Neuronal stem cell (in vitro differentiated cells): ENCODE results near the gene KCTD15.
A peak's percentile ranks its signal among the peaks of the same experiment; 100 is the strongest.

Experiments used
- DNase-seq: peaks from one replicate; pipeline ENCODE4 v3.0.0-alpha.2; 2013; ENCODE audit warnings: low spot score
- H2AFZ ChIP-seq: one replicate; pipeline ENCODE4 v1.6.1; 2013; ENCODE audit warnings: mild to moderate bottlenecking, low read length, inconsistent platforms
- H2AK5ac ChIP-seq: 2 replicates; pipeline ENCODE4 v1.6.1; 2013; ENCODE audit warnings: low read depth, mild to moderate bottlenecking, inconsistent platforms, low read length, moderate library complexity, mixed read lengths
- H2BK120ac ChIP-seq: 2 replicates; pipeline ENCODE4 v1.6.1; 2013; ENCODE audit warnings: low read depth, mild to moderate bottlenecking, inconsistent platforms, low read length, moderate library complexity, mixed read lengths
- H2BK12ac ChIP-seq: one replicate; pipeline ENCODE4 v1.6.1; 2013; ENCODE audit warnings: low read length, inconsistent platforms
- H2BK15ac ChIP-seq: 2 replicates; pipeline ENCODE4 v1.6.1; 2013; ENCODE audit warnings: mild to moderate bottlenecking, low read length, inconsistent platforms, mixed read lengths
- H2BK5ac ChIP-seq: one replicate; pipeline ENCODE4 v1.6.1; 2013; ENCODE audit warnings: inconsistent platforms, mild to moderate bottlenecking, low read length, moderate library complexity
- H3K14ac ChIP-seq: one replicate; pipeline ENCODE4 v1.6.1; 2013; ENCODE audit warnings: low read length, inconsistent platforms
- H3K18ac ChIP-seq: 2 replicates; pipeline ENCODE4 v1.6.1; 2013; ENCODE audit warnings: low read length, inconsistent platforms
- H3K23ac ChIP-seq: 2 replicates; pipeline ENCODE4 v1.6.1; 2013; ENCODE audit warnings: low read depth, mild to moderate bottlenecking, mixed read lengths, low read length, inconsistent platforms; ENCODE audit not compliant: poor library complexity
- H3K27ac ChIP-seq: replicated peaks from 3 replicates; pipeline ENCODE4 v1.5.1; 2013; ENCODE audit warnings: low read length, inconsistent platforms
- H3K27me3 ChIP-seq, 3 experiments: 2 replicates each; pipeline ENCODE4 v1.6.1; 2013; ENCODE audit warnings: low read length in 3 of 3, mild to moderate bottlenecking in 2 of 3, inconsistent platforms in 1 of 3, low read depth in 1 of 3, mixed read lengths in 1 of 3, moderate library complexity in 1 of 3; ENCODE audit not compliant: control insufficient read depth in 3 of 3, insufficient read depth in 3 of 3
- H3K36me3 ChIP-seq, 2 donors: replicated peaks in 1 of 2; 2 replicates each; pipeline ENCODE4 v1.6.1; 2013; ENCODE audit warnings: low read length in 2 of 2; ENCODE audit not compliant: control insufficient read depth in 2 of 2, insufficient read depth in 2 of 2
- H3K4ac ChIP-seq: 2 replicates; pipeline ENCODE4 v1.6.1; 2013; ENCODE audit warnings: inconsistent platforms, mild to moderate bottlenecking, low read length, moderate library complexity
- H3K4me1 ChIP-seq, 2 donors: 1 replicate in 1 of 2; 2 replicates in 1 of 2; pipeline ENCODE4 v1.6.1; 2013; ENCODE audit warnings: low read length in 2 of 2, low read depth in 1 of 2; ENCODE audit not compliant: control insufficient read depth in 2 of 2, insufficient read depth in 1 of 2
- H3K4me2 ChIP-seq: one replicate; pipeline ENCODE4 v1.6.1; 2013; ENCODE audit warnings: mild to moderate bottlenecking, low read length, inconsistent platforms; ENCODE audit not compliant: insufficient read depth, poor library complexity, severe bottlenecking
- H3K4me3 ChIP-seq, 2 donors: 2 replicates each; pipeline ENCODE4 v1.5.1; 2013; ENCODE audit warnings: low read length in 2 of 2, mild to moderate bottlenecking in 2 of 2, inconsistent platforms in 1 of 2, moderate library complexity in 1 of 2
- H3K79me1 ChIP-seq: one replicate; pipeline ENCODE4 v1.6.1; 2013; ENCODE audit warnings: low read depth, mild to moderate bottlenecking, inconsistent platforms, low read length, moderate library complexity
- H3K9ac ChIP-seq: one replicate; pipeline ENCODE4 v1.6.1; 2013; ENCODE audit warnings: mild to moderate bottlenecking, low read depth, low read length, inconsistent platforms; ENCODE audit not compliant: poor library complexity
- H3K9me3 ChIP-seq, 2 donors: replicated peaks in 1 of 2; 2 replicates each; pipeline versions ENCODE3 to v1.6.1; 2013; ENCODE audit warnings: low read length in 2 of 2, mild to moderate bottlenecking in 2 of 2, inconsistent platforms in 1 of 2, low read depth in 1 of 2, mixed read lengths in 1 of 2, moderate library complexity in 1 of 2; ENCODE audit not compliant: control insufficient read depth in 2 of 2, insufficient read depth in 1 of 2
- H4K8ac ChIP-seq: one replicate; pipeline ENCODE4 v1.6.1; 2013; ENCODE audit warnings: low read depth, mild to moderate bottlenecking, inconsistent platforms, low read length, moderate library complexity
- H4K91ac ChIP-seq: one replicate; pipeline ENCODE4 v1.6.1; 2013; ENCODE audit warnings: low read length, low read depth, mild to moderate bottlenecking, inconsistent platforms; ENCODE audit not compliant: poor library complexity
- WGBS, 2 donors: extraction: QIAGEN DNeasy Blood & Tissue Kit; methylation state at CpG; one replicate each; pipeline ENCODE4 v1.1.7; 2013; ENCODE audit warnings: missing lambda C conversion rate in 2 of 2, mixed read lengths in 1 of 2; ENCODE audit not compliant: insufficient read length in 2 of 2, insufficient replicate concordance in 1 of 2; ENCODE audit errors: extremely low coverage in 2 of 2; 5-methylcytosine and 5-hydroxymethylcytosine counted together

The KCTD15 gene

DNA sequence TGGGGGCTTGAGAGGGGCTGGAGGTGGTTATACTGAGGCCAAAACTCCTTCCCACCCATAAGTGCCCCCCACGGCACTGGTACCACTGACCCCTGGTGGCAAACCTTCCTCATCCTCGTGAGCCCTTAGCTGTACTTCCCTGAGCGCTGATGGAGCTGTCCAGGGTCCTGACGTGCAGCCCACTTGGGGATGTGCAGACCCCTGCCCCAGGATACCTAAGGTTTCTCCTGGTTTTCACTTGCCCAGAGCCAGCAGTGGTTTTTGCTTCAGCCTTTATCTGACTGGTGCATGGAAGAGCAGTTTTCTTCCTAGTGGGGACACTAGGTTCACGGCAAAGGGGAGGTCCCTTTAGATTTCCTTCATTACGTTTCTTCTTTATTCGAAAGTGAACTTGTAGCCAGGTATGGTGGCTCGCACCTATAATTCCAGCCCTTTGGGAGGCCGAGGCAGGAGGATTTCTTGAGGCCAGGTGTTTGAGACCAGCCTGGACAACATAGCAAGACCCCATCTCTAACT lies 28.7 kb upstream of the KCTD15 start:
- no peak overlapping the region for H3K4me3 ChIP-seq
- H3K23ac ChIP-seq = no peak overlapping the region
- H4K91ac ChIP-seq = no peak overlapping the region
- no peak overlapping the region for H2BK120ac ChIP-seq
- no peak overlapping the region for H3K14ac ChIP-seq
- WGBS, 2 donors = no CpG with 5 or more reads among the region's 9 CpGs
- peak; percentile 81 for DNase-seq
- H2BK12ac ChIP-seq = no peak overlapping the region
- H2AK5ac ChIP-seq = no peak overlapping the region
- no peak overlapping the region for H3K27ac ChIP-seq
- no peak overlapping the region for H3K18ac ChIP-seq
- H3K9me3 ChIP-seq = no peaks in the 10 kb centered on the region
- no peak overlapping the region for H3K4me2 ChIP-seq
- H3K4ac ChIP-seq = no peak overlapping the region
- H3K36me3 ChIP-seq = no peaks in the 10 kb centered on the region
- H3K79me1 ChIP-seq = peaks cover 2% of the 10 kb centered on the region
- no peak overlapping the region for H2BK5ac ChIP-seq
- H3K9ac ChIP-seq = no peak overlapping the region
- H2BK15ac ChIP-seq = no peak overlapping the region
- H3K27me3 ChIP-seq = peaks cover 0 to 20% (median 4%) of the 10 kb centered on the region in 3 experiments
- no peak overlapping the region for H4K8ac ChIP-seq
- H2AFZ ChIP-seq = no peak overlapping the region
- H3K4me1 ChIP-seq = no peaks in the 10 kb centered on the region

DNA sequence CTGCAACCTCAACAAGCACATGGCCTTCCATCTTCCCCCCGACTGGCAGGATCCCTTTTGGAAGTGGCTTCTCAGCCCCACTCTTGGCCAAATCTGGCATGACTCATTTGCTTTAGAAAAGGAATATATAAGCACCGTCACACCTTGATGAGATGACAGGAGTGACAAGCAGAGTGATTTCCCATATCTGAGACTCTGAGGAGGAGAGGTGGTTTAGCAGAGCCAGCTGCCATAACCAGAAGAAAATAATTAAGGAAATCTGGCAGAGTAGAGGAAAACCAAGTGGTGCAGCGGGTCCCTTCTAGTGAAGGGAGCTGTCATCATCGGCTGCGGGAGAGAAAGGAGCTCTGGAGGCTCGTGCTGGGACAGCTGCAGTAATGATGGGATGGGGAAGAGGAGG lies 27.5 kb upstream of the KCTD15 start:
- H2AFZ ChIP-seq = no peak overlapping the region
- no peak overlapping the region for H2AK5ac ChIP-seq
- H3K27me3 ChIP-seq = peaks cover 0 to 22% (median 4%) of the 10 kb centered on the region in 3 experiments

DNA sequence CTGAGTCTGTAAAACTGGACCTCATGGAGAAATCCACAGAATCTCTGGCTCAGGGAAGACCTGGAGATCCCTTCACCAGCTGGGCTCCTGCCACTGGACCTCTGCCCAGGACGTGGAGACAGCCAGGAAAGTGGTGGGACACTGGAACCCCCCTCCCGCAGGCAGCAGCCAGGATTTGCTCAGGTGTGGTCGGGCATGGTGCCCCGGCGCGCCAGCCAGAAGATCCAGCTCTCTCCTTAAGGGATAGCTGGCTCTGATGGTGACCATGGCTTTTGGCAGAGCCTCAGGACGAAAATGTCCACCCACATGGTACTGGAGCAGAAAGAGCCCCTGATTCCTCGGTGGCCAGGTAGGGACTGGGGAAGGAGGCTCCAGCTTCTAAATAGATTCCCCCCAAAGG lies 26.6 kb upstream of the KCTD15 start:
- Histone ChIP-seq H4K91ac (no peak overlapping the region), H2BK15ac (no peak overlapping the region), H3K14ac (no peak overlapping the region), H3K4ac (no peak overlapping the region), H3K4me3 (no peak overlapping the region), H2AK5ac (no peak overlapping the region), H2BK120ac (no peak overlapping the region), H3K18ac (no peak overlapping the region), H3K9ac (peak overlapping the region; percentile 32), H3K79me1 (peaks cover 2% of the 10 kb centered on the region), H2BK5ac (no peak overlapping the region), H2BK12ac (no peak overlapping the region), H3K23ac (no peak overlapping the region), H3K36me3 (no peaks in the 10 kb centered on the region), H3K4me2 (no peak overlapping the region), H2AFZ (no peak overlapping the region), H4K8ac (no peak overlapping the region), H3K4me1 (no peaks in the 10 kb centered on the region), H3K27me3 (peaks cover 0 to 22% (median 4%) of the 10 kb centered on the region in 3 experiments), H3K27ac (no peak overlapping the region), H3K9me3 (no peaks in the 10 kb centered on the region)
- no CpG with 5 or more reads among the region's 8 CpGs for WGBS, 2 donors
- DNase-seq = no peak

More for the DNA sequence above, 27.5 kb upstream of the KCTD15 start:
- WGBS, 2 donors = no CpG with 5 or more reads among the region's 6 CpGs
- H3K27ac ChIP-seq = no peak overlapping the region
- H3K36me3 ChIP-seq = no peaks in the 10 kb centered on the region
- no peak overlapping the region for H3K18ac ChIP-seq
- no peak for DNase-seq
- H3K4me3 ChIP-seq = no peak overlapping the region
- H2BK5ac ChIP-seq = no peak overlapping the region
- no peak overlapping the region for H3K4me2 ChIP-seq
- no peak overlapping the region for H4K91ac ChIP-seq
- no peak overlapping the region for H3K4ac ChIP-seq
- no peak overlapping the region for H4K8ac ChIP-seq
- no peaks in the 10 kb centered on the region for H3K4me1 ChIP-seq
- no peak overlapping the region for H3K14ac ChIP-seq
- no peak overlapping the region for H3K9ac ChIP-seq
- H2BK15ac ChIP-seq = no peak overlapping the region
- no peak overlapping the region for H3K23ac ChIP-seq
- H2BK120ac ChIP-seq = no peak overlapping the region
- H3K79me1 ChIP-seq = peaks cover 2% of the 10 kb centered on the region
- H2BK12ac ChIP-seq = no peak overlapping the region
- no peaks in the 10 kb centered on the region for H3K9me3 ChIP-seq

DNA sequence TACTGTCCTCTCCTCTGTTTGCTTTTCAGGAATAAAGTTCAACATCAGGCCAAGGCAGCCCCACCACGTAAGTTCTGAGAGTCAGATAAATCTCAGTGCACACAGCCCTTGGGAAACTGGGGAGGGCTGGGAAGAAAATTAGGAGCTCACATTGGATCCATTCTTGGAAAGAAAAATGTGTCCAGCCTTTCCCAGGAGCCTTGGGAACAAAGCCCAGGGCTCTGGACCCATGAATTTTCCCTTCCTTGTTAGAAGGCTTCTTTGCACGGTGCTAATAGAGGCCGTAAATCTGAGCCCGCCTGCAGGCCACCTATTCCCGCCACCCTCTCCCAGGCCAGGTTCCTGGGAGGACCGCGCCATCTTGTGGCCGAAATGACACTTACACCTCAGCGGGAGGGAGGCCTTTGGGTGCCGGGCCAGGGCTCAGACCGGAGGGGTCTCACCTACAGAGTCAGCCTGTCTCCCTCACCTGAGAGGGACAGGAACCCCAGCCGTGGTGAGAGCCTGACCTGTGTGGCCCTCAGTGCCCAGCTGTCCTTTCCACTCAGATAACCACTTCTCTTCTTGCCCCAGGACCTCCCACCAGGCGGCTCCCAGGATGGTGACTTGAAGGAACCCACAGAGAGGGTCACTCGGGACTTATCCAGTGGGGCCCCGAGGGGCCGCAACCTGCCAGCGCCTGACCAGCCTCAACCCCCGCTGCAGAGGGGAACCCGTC lies 25.1 kb upstream of the KCTD15 start:
- H2AK5ac ChIP-seq = no peak overlapping the region
- H4K8ac ChIP-seq = no peak overlapping the region
- H3K23ac ChIP-seq = no peak overlapping the region
- H2BK120ac ChIP-seq = no peak overlapping the region
- H2BK5ac ChIP-seq = peak overlapping the region; percentile 66
- H4K91ac ChIP-seq = no peak overlapping the region
- no peaks in the 10 kb centered on the region for H3K9me3 ChIP-seq
- peak overlapping the region; percentile 38 for H3K14ac ChIP-seq
- DNase-seq = peak; percentile 69
- no peak overlapping the region for H2BK15ac ChIP-seq
- peaks cover 2% of the 10 kb centered on the region for H3K79me1 ChIP-seq
- H3K9ac ChIP-seq = peak overlapping the region; percentile 51
- H3K4me2 ChIP-seq = no peak overlapping the region
- no peak overlapping the region for H3K4me3 ChIP-seq
- H3K18ac ChIP-seq = no peak overlapping the region
- no peaks in the 10 kb centered on the region for H3K36me3 ChIP-seq
- no peak overlapping the region for H3K27ac ChIP-seq
- H2AFZ ChIP-seq = no peak overlapping the region
- no peak overlapping the region for H2BK12ac ChIP-seq
- WGBS, 2 donors = no CpG with 5 or more reads among the region's 19 CpGs
- H3K4ac ChIP-seq = no peak overlapping the region
- H3K4me1 ChIP-seq = no peaks in the 10 kb centered on the region
- peaks cover 0 to 19% (median 4%) of the 10 kb centered on the region in 3 experiments for H3K27me3 ChIP-seq
